Measurements from ENCODE around the gene RNF166. TPM values are rescaled to one million over a fixed set of nuclear protein-coding genes. Genes with fewer than 3 reads are reported as not detected.

RNF166 gene, protein sequence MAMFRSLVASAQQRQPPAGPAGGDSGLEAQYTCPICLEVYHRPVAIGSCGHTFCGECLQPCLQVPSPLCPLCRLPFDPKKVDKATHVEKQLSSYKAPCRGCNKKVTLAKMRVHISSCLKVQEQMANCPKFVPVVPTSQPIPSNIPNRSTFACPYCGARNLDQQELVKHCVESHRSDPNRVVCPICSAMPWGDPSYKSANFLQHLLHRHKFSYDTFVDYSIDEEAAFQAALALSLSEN
- 11.9 and 15.8 TPM in 2 replicates for total RNA-seq

DNA sequence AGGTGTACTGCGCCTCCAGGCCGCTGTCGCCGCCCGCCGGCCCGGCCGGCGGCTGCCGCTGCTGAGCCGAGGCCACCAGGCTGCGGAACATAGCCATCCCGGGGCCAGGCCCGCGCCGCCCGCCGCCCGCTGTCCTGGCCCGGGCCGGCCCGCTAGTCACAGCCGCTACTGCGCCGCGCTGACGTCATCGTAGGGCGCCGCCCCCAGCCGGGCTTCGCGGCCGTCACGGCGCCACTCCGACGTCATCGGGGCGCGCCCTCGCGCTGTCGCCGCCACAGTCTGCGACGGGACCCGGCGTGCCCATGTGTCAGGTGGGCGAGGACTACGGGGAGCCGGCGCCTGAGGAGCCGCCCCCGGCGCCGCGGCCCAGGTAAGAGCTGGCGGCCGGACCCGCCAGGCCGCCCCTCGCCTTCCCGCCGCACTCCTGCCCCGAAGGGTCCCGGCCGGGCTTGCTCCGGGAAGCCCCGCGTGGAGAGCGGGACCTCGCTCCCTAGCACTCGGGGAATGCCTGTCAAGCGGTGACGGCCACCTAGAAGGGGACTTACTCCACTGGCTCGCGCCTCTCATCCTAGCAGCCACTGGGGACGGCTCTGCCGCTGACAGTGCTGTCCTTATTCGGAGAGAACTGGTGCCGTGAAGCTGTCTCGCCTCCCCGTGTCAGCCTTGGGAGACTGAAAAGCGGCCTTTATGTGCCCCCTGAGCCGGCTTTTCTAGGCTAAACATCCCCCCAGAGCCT, at the start of gene RNF166, which contains the start of gene CTU2:
Gene RNF166, minus strand, starts transcription at position 180 of the 736 bp plus-strand sequence. Its CDS starts 83 bp downstream, at position 97.
Gene CTU2, plus strand, starts transcription at position 275 of the 736 bp plus-strand sequence. Its CDS starts 28 bp downstream, at position 303.

GRCh38 chr16:88686439-88687253, 19.6 kb downstream of the RNF166 start, which contains the start of gene SNAI3:
Gene SNAI3, minus strand, starts transcription at chr16:88686507. Its CDS starts 101 bp downstream, at chr16:88686406.

DNA sequence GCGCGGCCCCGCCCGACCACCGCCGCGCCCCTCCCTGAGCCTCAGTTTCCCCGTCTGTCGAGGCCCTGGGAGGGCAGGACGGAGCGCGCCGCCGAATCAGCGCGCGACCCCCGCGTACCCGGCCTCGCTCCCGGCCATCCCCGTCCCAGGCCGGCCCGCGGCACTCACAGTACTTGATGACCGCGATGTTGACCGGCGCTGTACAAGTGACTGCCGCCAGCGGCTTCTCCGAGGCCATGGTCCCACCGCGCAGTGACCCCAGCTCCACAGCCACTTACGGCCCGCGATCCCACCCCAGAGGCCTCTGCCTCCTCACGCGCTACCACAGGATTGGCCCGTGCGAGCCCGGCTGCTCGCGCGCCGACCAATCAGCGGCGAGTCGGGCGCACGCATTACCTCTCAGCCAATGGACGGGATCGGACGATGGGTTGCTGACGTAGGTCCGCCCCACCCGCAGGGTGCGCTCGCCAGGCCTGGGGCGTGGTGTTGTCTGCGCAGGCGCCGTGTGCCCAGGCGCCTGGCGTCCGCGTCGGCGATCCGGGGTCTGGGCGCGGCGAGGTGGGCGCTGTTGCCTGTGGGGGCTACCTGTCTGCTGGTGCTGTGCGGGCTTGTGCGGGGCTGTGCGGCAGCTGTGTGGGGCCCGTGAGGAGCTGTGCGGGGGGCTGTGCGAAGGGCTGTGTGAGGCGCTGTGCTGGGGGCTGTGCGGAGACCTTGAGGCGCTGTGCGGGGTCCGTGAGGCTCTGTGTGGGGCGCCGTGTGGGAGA, 43.2 kb downstream of the RNF166 start, which contains the start of gene MVD:
Gene MVD, minus strand, starts transcription at position 249 of the 764 bp plus-strand sequence. Its CDS starts 11 bp downstream, at position 238.

GRCh38 chr16:88650749-88651275, 55.4 kb downstream of the RNF166 start, which contains the start of gene CYBA:
Gene CYBA, minus strand, starts transcription at chr16:88651053. Its CDS starts 40 bp downstream, at chr16:88651013.

Other genes starting within 250 kb of the RNF166 start
- gene ZC3H18, start 136.0 kb downstream of the RNF166 start, total RNA-seq, result 9.6 and 22.6 TPM in 2 replicates
- gene IL17C, start 67.8 kb downstream of the RNF166 start, total RNA-seq, result not detected in 2 replicates
- gene CYBA, start 55.4 kb downstream of the RNF166 start, total RNA-seq, result 247 and 346 TPM in 2 replicates
- gene MVD, start 43.3 kb downstream of the RNF166 start, total RNA-seq, result 41.0 and 45.1 TPM in 2 replicates
- not detected in 2 replicates for gene SNAI3, start 19.9 kb downstream of the RNF166 start, total RNA-seq
- 13.0 and 34.1 TPM in 2 replicates for gene CTU2, start 95 bp upstream of the RNF166 start, total RNA-seq
- gene PIEZO1, start 78.8 kb upstream of the RNF166 start, total RNA-seq, result 140 and 243 TPM in 2 replicates
- gene CDT1, start 97.4 kb upstream of the RNF166 start, total RNA-seq, result 3.9 and 19.4 TPM in 2 replicates
- 57.5 and 76.3 TPM in 2 replicates for gene APRT, start 105.5 kb upstream of the RNF166 start, total RNA-seq
- 16.5 and 21.1 TPM in 2 replicates for gene GALNS, start 150.5 kb upstream of the RNF166 start, total RNA-seq
- gene TRAPPC2L, start 150.7 kb upstream of the RNF166 start, total RNA-seq, result 36.4 and 53.1 TPM in 2 replicates
- gene PABPN1L, start 160.3 kb upstream of the RNF166 start, total RNA-seq, result not detected in 2 replicates

All from regular cardiac myocyte (primary cell).